ENCODE data around the gene TCF15.
"Not testable (repeated sequence)": the region's sequence is repeated elsewhere in the genome, so short reads cannot be mapped to it uniquely, and the experiment has no call there.

Gene TCF15

DNA sequence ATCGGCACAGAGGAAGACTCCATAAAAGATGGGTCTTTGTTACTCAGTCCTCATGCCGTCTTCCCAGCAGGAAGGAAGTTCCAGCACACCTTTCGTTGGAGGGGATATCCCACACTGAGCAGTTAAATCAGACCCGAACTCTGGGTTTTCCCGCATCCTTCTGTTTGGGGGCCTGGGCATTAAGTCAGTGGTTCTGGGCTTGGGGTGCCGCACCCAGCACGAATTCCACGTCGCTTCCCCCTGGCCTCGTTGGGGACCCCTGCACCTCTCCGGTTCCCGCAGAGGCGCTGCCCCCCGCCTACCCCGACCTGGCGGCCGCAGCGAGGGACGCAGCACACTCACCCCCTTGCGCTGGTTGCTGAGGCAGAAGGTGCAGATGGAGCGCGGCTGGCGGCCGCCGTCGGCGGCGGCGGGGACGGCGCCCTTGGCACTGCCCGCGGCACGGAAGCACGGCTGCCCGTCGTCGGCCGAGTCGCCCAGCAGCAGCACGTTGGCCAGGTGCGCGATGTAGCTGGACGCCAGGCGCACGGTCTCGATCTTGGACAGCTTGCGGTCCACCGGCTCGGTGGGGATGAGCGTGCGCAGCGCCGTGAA lies 641 bp downstream of the TCF15 start:
- DNase-seq, result peak in 1 of 4 experiments; percentile 2

GRCh38 chr20:608970-609369 lies 1.1 kb downstream of the TCF15 start:
- no peak for DNase-seq

GRCh38 chr20:607476-607875 lies 2.6 kb downstream of the TCF15 start:
- DNase-seq, result no peak

DNA sequence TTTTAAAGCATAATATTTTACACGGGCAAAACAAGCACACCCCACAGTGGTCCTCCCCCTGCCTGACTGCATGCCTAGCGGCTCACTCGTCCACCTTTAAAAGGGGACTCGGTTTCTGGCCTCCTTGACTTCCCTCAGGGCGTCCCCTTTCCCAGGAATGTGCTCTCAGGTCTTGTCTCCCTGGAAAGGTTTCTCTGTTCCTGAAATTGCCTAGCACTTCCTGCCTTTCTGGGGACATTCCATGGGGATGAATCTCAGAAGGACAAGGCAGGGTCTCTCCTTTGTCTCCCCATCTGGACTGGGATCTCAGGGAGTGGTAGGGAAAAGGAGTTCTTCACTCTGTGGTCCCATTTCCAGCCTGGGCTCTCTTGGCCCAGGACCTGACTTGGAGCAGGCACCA lies 4.9 kb downstream of the TCF15 start:
- no peak for DNase-seq

- no peak for DNase-seq
These were observed 6.9 kb downstream of the TCF15 start for GRCh38 chr20:603116-603640.

DNA sequence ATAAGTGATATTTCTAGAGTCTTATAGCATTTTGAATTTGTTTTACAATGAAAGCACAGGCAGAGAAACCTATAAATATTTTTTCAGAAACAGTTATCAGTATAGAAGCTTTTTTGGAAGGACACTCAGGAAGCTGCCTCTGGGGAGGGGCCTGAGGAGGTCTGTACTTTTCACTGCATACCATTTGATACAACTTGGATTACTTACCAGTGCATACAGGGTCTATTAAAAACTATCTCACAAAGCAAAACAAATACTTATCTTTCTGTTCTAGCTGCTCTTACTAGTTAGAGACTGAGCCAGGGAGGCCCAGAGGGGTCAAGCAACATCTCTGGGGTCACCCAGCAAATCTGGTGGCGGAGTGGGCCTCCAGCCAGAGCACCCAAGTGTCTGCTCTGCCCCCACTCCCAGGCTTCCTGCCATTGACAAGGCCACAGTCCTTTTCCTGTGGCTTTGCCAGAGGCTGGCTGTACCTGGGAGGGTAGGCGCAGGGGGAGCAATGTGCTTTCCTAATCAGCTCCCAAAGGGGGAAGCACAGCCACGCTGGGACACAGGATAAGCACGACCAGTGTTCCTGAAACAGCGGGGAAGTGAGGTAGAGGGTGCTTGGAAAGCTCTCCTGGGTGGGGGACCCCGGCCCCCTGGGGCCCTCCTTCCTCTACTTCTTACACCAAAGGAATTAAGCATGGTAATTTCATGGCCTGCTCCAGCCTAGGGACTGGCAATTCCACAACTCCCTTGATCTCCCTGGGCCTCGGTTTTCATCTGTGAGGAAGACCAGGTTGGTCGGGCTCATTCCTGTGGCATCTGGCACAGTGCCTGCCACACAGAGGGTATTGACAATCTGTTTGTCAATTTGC lies 7.8 kb downstream of the TCF15 start:
- DNase-seq, result no peak

- no peak for DNase-seq
These were observed 9.4 kb downstream of the TCF15 start for GRCh38 chr20:600736-601135.

GRCh38 chr20:600141-600540 lies 10.0 kb downstream of the TCF15 start:
- DNase-seq, result no peak

DNA sequence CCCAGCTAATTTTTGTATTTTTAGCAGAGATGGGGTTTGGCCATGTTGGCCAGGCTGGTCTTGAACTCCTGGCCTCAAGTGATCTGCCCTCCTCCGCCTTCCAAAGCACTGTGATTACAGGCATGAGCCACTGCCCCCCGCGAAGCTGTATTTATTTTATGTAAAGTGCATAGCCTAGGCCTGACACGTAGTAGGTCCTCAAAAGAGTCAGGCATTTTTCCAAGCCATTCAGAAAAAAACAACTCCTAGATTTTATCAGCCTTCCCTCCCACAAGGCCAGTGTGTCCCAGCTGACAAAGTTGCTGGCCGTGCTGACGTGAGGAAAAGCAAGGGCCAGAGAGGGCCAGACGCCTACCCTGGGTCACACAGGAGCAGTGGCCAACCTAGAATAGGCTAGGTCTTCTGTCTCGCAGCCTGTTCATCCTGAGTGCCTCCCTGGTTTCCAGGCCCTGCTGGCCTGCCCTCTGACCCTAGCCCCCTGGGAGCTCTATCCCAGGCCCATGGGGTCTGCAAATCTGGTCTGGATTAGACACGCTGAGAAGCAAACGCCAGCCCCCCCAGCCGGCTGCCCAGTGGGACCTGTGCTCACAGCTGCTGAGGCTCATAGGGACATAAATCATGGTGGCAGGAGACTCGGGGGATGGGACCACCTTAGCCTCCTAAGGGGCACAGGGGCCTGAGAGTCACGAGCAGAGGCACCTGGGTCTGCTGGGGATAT lies 11.8 kb downstream of the TCF15 start:
- no peak for DNase-seq

GRCh38 chr20:597560-597959 lies 12.5 kb downstream of the TCF15 start:
- no peak for DNase-seq

GRCh38 chr20:595330-596308 lies 14.5 kb downstream of the TCF15 start:
- no peak for DNase-seq

- no peak for DNase-seq
These were observed 17.6 kb downstream of the TCF15 start for GRCh38 chr20:592506-592905.

GRCh38 chr20:591941-592340 lies 18.2 kb downstream of the TCF15 start:
- DNase-seq, result no peak

GRCh38 chr20:588932-589672 lies 21.0 kb downstream of the TCF15 start:
- DNase-seq, result no peak

DNA sequence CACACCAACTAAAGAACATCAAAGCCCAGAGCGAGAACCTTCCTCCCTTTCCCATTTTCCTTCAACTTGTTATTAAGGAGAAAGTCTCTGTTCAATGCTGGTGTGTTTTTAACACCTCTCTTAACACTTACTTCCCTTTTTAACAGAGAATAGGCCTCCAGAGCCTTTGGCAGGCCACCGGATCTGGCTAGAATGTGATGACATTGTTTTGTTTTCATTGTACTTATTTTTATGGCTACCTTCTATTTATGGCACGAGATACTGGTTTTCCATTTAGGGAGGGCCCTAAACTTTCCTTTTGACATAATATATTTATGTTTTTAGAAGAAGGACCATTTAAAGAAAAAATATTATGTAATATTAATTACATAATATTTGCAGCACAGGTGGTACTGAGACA lies 21.6 kb downstream of the TCF15 start:
- DNase-seq, result no peak

GRCh38 chr20:584971-585301 lies 25.2 kb downstream of the TCF15 start:
- no peak for DNase-seq

DNA sequence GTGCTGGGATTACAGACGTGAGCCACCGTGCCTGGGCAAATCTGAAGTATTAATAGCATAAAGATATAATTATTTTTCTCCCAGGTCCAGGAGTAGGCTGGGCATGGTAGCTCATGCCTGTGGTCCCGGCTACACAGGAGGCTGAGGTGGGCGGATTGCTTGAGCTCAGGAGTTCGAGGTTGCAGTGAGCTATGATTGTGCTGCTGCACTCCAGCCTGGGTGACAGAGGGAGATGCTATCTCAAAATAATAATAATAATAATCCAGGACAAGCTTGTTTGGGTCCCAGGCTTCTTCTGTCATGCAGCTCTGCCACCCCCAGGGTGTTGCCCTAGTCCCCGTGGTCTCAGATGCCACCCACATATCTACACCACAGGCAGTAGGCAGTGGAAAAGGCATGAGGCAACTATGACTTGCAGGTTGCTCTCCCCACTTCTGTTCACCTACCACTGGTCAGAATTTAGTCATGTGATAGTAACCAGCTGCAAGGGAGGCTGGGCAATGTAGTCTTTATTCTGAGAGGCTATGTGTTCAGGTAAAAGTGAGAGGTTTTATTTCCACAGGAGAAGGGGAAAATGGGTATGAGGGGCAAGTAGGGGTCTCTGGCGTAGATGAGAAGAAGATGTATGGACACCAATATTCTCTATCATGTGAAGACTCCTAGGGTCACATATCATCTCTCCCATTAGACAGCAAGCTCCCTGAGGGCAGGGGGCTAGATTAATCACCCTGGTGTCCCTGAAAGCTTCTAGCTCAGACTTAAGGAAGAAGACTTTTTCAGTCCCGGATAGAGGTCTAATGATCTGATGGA lies 25.7 kb downstream of the TCF15 start:
- DNase-seq, result no peak

GRCh38 chr20:582204-582603 lies 27.9 kb downstream of the TCF15 start:
- no peak for DNase-seq

GRCh38 chr20:578940-579690 lies 31.0 kb downstream of the TCF15 start:
- not testable (repeated sequence) for DNase-seq

DNA sequence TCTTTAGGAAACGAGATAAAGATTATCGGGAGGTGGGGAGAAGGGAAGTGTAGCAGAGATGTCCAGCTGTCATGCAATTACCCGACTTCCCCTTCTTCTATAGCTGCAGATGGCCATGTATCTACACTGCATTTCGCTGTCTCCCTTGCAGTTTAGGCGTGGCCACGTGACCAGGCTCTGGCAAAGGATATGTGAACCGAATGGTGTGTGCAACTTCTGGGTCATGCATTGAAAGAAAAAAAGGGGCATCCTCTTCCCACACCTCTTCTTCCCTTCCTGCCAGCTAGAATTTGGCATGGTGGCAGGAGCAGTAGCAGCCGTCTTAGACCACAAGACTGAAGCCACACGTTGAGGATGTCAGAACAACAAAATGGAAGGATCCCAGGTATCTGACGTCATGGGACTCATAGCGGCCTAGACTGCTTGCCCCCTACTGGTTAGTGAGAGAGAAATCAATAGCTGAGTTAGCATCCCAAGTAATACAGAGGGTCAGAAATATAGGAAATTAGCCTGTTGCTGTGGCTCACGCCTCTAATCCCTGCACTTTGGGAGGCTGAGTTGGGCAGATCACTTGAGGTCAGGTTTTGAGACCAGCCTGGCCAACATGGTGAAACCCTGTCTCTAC lies 32.8 kb downstream of the TCF15 start:
- no peak for DNase-seq

Data from activated CD4-positive, CD25-positive, alpha-beta regulatory T cell (primary cell).